B cell (primary cell): ENCODE measurements around the gene GRHL3. TPM values are rescaled to one million over a fixed set of nuclear protein-coding genes. Genes with fewer than 3 reads are reported as not detected.

Experiments
- ATAC-seq: fragments of 200-7000 bp; cut with Tn5 transposase; one replicate; pipeline ENCODE4 v1.10.0; 2021; ENCODE audit warnings: low read depth, mild to moderate bottlenecking, moderate number of reproducible peaks, moderate library complexity
- CTCF ChIA-PET: fragments of 350-600 bp; sonication (Branson Sonifier 250); formaldehyde crosslinking; loops from one replicate; lab custom pipeline; 2021; ENCODE audit warnings: antibody characterized with exemption, inconsistent platforms; lab: Charles Lee
- POLR2A ChIA-PET: fragments of 350-600 bp; sonication (Branson Sonifier 250); formaldehyde crosslinking; loops from one replicate; lab custom pipeline; 2021; ENCODE audit warnings: antibody characterized with exemption; lab: Charles Lee
- DNase-seq: peaks from one replicate; pipeline ENCODE4 v3.0.0; 2013
- H2AFZ ChIP-seq: 2 replicates; pipeline ENCODE4 v1.6.1; 2012; ENCODE audit warnings: mild to moderate bottlenecking, low read depth, low read length; ENCODE audit not compliant: insufficient read depth, poor library complexity, severe bottlenecking
- H3K27ac ChIP-seq, 2 donors: 1 replicate in 1 of 2; 2 replicates in 1 of 2; pipeline ENCODE4 v1.5.1; 2012 to 2013; ENCODE audit warnings: low read length in 2 of 2, mild to moderate bottlenecking in 2 of 2, moderate library complexity in 1 of 2
- H3K27me3 ChIP-seq, 4 experiments: fragments of 200-600 bp in 1 of 4; sonication (generic) in 1 of 4; replicated peaks in 1 of 4; 1 replicate in 2 of 4; 2 replicates in 2 of 4; pipeline versions ENCODE4 v1.6.1 to v1.7.0; 2013 to 2016; ENCODE audit warnings: low read length in 3 of 4, mild to moderate bottlenecking in 2 of 4, mixed read lengths in 1 of 4, moderate library complexity in 1 of 4; ENCODE audit not compliant: insufficient read depth in 4 of 4, control insufficient read depth in 3 of 4; ENCODE audit errors: control extremely low read depth in 1 of 4
- H3K36me3 ChIP-seq, 2 experiments: replicated peaks in 1 of 2; 1 replicate in 1 of 2; 2 replicates in 1 of 2; pipeline versions ENCODE4 v1.6.1 to v1.7.1; 2013; ENCODE audit warnings: low read length in 1 of 2; ENCODE audit not compliant: insufficient read depth in 2 of 2, control insufficient read depth in 1 of 2; ENCODE audit errors: control extremely low read depth in 1 of 2, extremely low read depth in 1 of 2
- H3K4me1 ChIP-seq, 2 donors: fragments of 200-600 bp in 1 of 2; sonication (generic) in 1 of 2; 1 replicate in 1 of 2; 2 replicates in 1 of 2; pipeline versions ENCODE4 v1.5.1 to v1.6.1; 2013 to 2017; ENCODE audit warnings: low read length in 2 of 2; ENCODE audit not compliant: control insufficient read depth in 2 of 2, insufficient read depth in 2 of 2
- H3K4me2 ChIP-seq: replicated peaks from 2 replicates; pipeline ENCODE3; 2012; ENCODE audit warnings: mild to moderate bottlenecking, low read depth, low read length; ENCODE audit not compliant: poor library complexity, severe bottlenecking
- H3K4me3 ChIP-seq, 5 experiments: fragments of 200-600 bp in 1 of 5; sonication (generic) in 1 of 5; 1 replicate in 3 of 5; 2 replicates in 2 of 5; pipeline versions ENCODE4 v1.5.1 to v1.7.0; 2011 to 2016; ENCODE audit warnings: low read length in 4 of 5, mild to moderate bottlenecking in 4 of 5, low read depth in 2 of 5, control low read depth in 1 of 5, moderate library complexity in 1 of 5; ENCODE audit not compliant: insufficient read depth in 1 of 5; ENCODE audit errors: control extremely low read depth in 1 of 5, extremely low read depth in 1 of 5
- H3K79me2 ChIP-seq: fragments of 200-600 bp; sonication (generic); one replicate; pipeline ENCODE4 v1.6.0; 2016; ENCODE audit warnings: low read length; ENCODE audit not compliant: control insufficient read depth, insufficient read depth
- H3K9ac ChIP-seq: fragments of 200-600 bp; sonication (generic); 2 replicates; pipeline ENCODE4 v1.6.1; 2017; ENCODE audit warnings: mild to moderate bottlenecking, low read length, moderate library complexity
- H3K9me3 ChIP-seq, 3 donors: one replicate each; pipeline versions ENCODE4 v1.6.1 to v1.7.1; 2013; ENCODE audit warnings: low read length in 2 of 3; ENCODE audit not compliant: control insufficient read depth in 2 of 3, insufficient read depth in 1 of 3; ENCODE audit errors: control extremely low read depth in 1 of 3
- H4K20me1 ChIP-seq: 2 replicates; pipeline ENCODE4 v1.6.0; 2012; ENCODE audit warnings: mild to moderate bottlenecking, low read length; ENCODE audit not compliant: insufficient read depth, control insufficient read depth, poor library complexity, severe bottlenecking
- H3K27ac Mint-ChIP-seq: one replicate; pipeline ENCODE4 v1.8.0; 2021; ENCODE audit warnings: mixed read lengths
- H3K27me3 Mint-ChIP-seq: one replicate; pipeline ENCODE4 v1.8.0; 2021; ENCODE audit warnings: mixed read lengths
- H3K4me1 Mint-ChIP-seq: one replicate; pipeline ENCODE4 v1.8.0; 2021; ENCODE audit warnings: mixed read lengths
- H3K4me3 Mint-ChIP-seq: one replicate; pipeline ENCODE4 v1.8.0; 2021; ENCODE audit warnings: mixed read lengths
- H3K9me3 Mint-ChIP-seq: one replicate; pipeline ENCODE4 v1.8.0; 2022; ENCODE audit warnings: mixed read lengths; ENCODE audit not compliant: insufficient read depth
- EZH2 ChIP-seq: IDR thresholded peaks from 2 replicates; pipeline ENCODE4 v1.6.1; 2012; ENCODE audit warnings: borderline replicate concordance, low read depth, mild to moderate bottlenecking, moderate library complexity, low read length; ENCODE audit not compliant: insufficient read depth, poor library complexity, severe bottlenecking
- WGBS: methylation state at CpG from one replicate; pipeline ENCODE4 v1.1.5; 2013; ENCODE audit warnings: missing lambda C conversion rate; ENCODE audit not compliant: insufficient coverage; 5-methylcytosine and 5-hydroxymethylcytosine counted together
- intact Hi-C: fragments of 100-400 bp; cut with micrococcal nuclease; formaldehyde crosslinking; loops from one replicate; pipeline ENCODE4 v1.10.0; 2022
- polyA plus RNA-seq: library from polyadenylated mRNA; depleted of rRNA; stranded (reverse); fragments of >200 nt; gene quantifications from 2 replicates; pipeline ENCODE4 v1.2.3, GENCODE V29; 2012
- total RNA-seq, 2 donors: library from RNA; stranded (reverse); fragments of 120-200 nt in 1 of 2; gene quantifications; 1 replicate in 1 of 2; 2 replicates in 1 of 2; pipeline versions ENCODE4 v1.2.3 to v1.2.4, GENCODE V29; 2013 to 2022
- TF ChIP-seq, protein P1 (sequence below): fragments of 200-600 bp; IDR thresholded peaks from one replicate; pipeline ENCODE4 v1.8.0; 2022; ENCODE audit warnings: antibody characterized with exemption, mild to moderate bottlenecking

The GRHL3 gene
- total and polyA plus RNA-seq, 2 donors (not counting 1 experiment from before 2014, with no cell fraction given) = not detected

DNA sequence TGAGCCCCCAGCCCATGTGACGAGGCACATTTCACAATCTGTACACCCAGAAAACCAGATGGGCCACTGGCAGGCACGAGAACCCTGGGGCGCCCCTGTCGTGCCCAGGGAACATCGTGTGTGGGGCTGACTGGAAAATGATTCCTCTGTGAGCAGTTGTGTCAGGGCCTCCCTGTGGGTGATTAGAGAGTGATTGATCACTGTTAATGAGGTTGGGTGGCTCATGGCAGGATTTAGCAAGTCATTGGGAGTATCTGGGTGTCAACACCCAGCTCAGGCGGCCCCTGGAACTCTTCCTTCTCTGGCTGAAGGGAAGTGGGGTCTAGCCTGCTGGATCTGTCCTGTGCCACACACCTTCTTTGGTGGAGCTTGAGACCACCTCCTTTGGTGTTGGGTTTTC, 5.7 kb downstream of the GRHL3 start:
- peaks cover 50% of the 10 kb centered on the region for H3K27me3 Mint-ChIP-seq
- Histone ChIP-seq H4K20me1 (no peaks in the 10 kb centered on the region), H3K36me3 (no peaks in the 10 kb centered on the region), H3K4me3 (no peak overlapping the region), H3K79me2 (no peaks in the 10 kb centered on the region), H3K4me1 (peaks cover 17 to 19% of the 10 kb centered on the region in 2 donors), H3K9ac (no peak overlapping the region), H2AFZ (no peak overlapping the region), H3K4me2 (no peak overlapping the region), H3K27me3 (peaks cover 0 to 56% (median 29%) of the 10 kb centered on the region in 4 experiments), H3K9me3 (no peaks in the 10 kb centered on the region), H3K27ac (no peak overlapping the region)
- ATAC-seq = no peak
- H3K9me3 Mint-ChIP-seq = no peaks in the 10 kb centered on the region
- H3K4me1 Mint-ChIP-seq = peaks cover 22% of the 10 kb centered on the region
- no peak overlapping the region for H3K4me3 Mint-ChIP-seq
- POLR2A ChIA-PET = no interaction called here
- H3K27ac Mint-ChIP-seq = no peak overlapping the region
- DNase-seq = no peak
- WGBS = 89% methylated on average over 5 of the region's 6 CpGs
- intact Hi-C loops = loop anchor here (5.0 to 10.0 kb wide), 2 partner anchors 50 to 123 kb away; no protein-coding TSS in a partner anchor
- CTCF ChIA-PET = no interaction called here
- TF ChIP-seq, protein P1, sequence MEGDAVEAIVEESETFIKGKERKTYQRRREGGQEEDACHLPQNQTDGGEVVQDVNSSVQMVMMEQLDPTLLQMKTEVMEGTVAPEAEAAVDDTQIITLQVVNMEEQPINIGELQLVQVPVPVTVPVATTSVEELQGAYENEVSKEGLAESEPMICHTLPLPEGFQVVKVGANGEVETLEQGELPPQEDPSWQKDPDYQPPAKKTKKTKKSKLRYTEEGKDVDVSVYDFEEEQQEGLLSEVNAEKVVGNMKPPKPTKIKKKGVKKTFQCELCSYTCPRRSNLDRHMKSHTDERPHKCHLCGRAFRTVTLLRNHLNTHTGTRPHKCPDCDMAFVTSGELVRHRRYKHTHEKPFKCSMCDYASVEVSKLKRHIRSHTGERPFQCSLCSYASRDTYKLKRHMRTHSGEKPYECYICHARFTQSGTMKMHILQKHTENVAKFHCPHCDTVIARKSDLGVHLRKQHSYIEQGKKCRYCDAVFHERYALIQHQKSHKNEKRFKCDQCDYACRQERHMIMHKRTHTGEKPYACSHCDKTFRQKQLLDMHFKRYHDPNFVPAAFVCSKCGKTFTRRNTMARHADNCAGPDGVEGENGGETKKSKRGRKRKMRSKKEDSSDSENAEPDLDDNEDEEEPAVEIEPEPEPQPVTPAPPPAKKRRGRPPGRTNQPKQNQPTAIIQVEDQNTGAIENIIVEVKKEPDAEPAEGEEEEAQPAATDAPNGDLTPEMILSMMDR = no peak
- no peak for TF ChIP-seq EZH2

DNA sequence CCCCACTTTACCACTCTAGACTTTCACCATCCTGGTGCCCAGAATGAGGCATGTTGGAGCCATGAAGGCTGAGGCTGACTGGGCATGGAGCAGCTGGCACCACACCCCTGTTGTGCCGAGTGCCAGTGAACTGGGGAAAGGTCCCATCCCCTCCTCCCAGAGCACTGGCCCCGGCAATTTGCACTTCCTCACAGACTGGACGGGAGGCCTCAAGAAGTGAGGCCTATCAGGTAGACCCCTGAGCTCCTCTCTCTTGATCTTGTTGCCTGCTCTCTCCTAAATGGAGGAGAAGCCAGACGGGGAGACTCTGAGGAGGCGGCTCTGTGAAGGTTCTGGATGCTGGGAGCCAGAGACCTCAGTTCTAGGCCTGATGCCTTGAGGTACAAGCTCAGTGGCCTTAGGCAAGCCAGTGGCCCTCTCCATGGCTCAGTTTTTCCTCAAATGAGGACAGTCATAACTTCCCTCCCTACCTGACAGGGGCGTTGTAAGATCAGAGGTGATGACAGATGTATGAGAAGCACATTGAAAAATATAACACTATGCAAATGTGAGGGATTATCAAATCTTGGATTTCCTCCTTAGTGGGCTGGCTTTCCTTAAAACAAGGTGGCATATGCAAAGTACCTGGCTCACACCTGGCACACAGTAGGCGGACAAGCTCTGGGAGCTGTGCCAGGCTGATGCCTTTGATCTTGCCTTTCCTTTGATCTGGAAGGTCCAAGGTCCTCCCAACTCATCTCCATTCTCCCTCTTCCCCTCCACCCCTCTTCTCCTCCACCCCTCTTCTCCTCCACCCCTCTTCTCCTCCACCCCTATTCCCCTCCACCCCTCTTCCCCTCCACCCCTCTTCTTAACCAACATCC, 6.7 kb downstream of the GRHL3 start:
- Histone ChIP-seq H3K36me3 (no peaks in the 10 kb centered on the region), H3K27me3 (peaks cover 0 to 47% (median 20%) of the 10 kb centered on the region in 4 experiments), H3K9me3 (no peaks in the 10 kb centered on the region), H4K20me1 (no peaks in the 10 kb centered on the region), H3K4me2 (no peak overlapping the region), H3K4me3 (no peak overlapping the region), H3K9ac (no peak overlapping the region), H3K27ac (no peak overlapping the region), H3K79me2 (no peaks in the 10 kb centered on the region), H3K4me1 (peaks cover 17 to 18% of the 10 kb centered on the region in 2 donors), H2AFZ (no peak overlapping the region)
- DNase-seq (peak; percentile 13), ATAC-seq (no peak)
- 91% methylated on average over 4 of the region's 7 CpGs for WGBS
- H3K27ac Mint-ChIP-seq = no peak overlapping the region
- peaks cover 18% of the 10 kb centered on the region for H3K4me1 Mint-ChIP-seq
- no peak overlapping the region for H3K4me3 Mint-ChIP-seq
- ChIA-PET CTCF (no interaction called here), POLR2A (no interaction called here)
- intact Hi-C loops = loop anchor here (10.0 kb wide), 1 partner anchor 49 kb away; no protein-coding TSS in a partner anchor
- peaks cover 44% of the 10 kb centered on the region for H3K27me3 Mint-ChIP-seq
- no peak for TF ChIP-seq EZH2
- TF ChIP-seq, protein P1 = no peak
- no peaks in the 10 kb centered on the region for H3K9me3 Mint-ChIP-seq
